ENCODE data around the gene TAF11.

DNA sequence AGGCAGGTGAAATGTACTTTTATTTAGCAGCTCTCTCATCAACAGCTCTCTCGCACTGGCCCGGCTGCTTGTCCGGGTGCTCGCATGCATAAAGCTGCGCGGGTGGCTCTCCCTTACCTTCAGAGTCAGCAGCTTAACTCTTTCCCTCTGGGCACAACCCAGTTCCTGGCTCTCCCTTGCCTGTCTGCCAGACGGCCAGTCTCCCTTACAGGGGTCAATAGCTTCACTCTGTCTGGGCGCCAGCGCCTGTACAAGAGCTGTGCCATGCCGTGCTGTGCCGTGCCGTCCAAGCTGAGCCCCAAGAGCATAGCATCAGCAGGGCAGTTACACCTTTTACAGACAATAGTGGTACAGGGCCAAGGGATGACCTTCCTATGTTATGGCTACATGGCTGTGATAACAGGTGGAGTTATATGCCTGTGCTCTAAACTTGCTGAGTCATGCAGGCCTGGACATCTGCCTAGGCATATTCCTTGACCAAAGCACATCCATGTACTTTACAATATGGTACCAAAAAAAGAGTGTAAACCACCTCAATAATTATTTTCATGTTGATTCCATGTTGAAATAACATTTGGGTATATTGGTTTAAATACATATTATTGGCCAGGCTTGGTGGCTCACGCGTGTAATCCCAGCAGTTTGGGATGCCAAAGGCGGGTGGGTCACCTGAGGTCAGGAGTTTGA lies 48.0 kb downstream of the TAF11 start:
- TF ChIP-seq POLR2A (IDR thresholded peaks at IDR 0.05), result no peak
- TF ChIP-seq POLR2AphosphoS5 (IDR thresholded peaks at IDR 0.05), result no peak
- TF ChIP-seq CTCF (IDR thresholded peaks at IDR 0.05), result no peak
- no peak for TF ChIP-seq EP300 (IDR thresholded peaks at IDR 0.05)
